PC-9 (cell line): Measurements from ENCODE around the gene LCOR. TPM values are rescaled to one million over a fixed set of nuclear protein-coding genes. Genes with fewer than 3 reads are reported as not detected.

Experiments
- BruUV-seq: library from RNA; stranded (reverse); fragments of 400-500 nt; replicated peaks from 2 replicates; lab custom pipeline; 2021; lab: Mats Ljungman, UMichigan
- CTCF ChIA-PET: fragments of 300-600 bp; sonication (Branson Sonifier 250); formaldehyde crosslinking; loops from one replicate; lab custom pipeline; 2022; ENCODE audit warnings: antibody characterized with exemption; lab: Charles Lee
- POLR2A ChIA-PET: fragments of 300-600 bp; sonication (Branson Sonifier 250); formaldehyde crosslinking; loops from one replicate; lab custom pipeline; 2022; ENCODE audit warnings: antibody characterized with exemption; ENCODE audit not compliant: unreplicated experiment; lab: Charles Lee
- DNase-seq, 2 experiments: peaks; one replicate each; pipeline versions ENCODE4 v3.0.0 to v3.0.0-alpha.2; 2015 to 2022; ENCODE audit warnings: mixed read lengths in 1 of 2
- H2AFZ ChIP-seq: fragments of 200-600 bp; sonication (generic); 2 replicates; pipeline ENCODE4 v1.8.1; 2017; ENCODE audit warnings: antibody characterized with exemption
- H3F3A ChIP-seq: fragments of 200-600 bp; sonication (generic); 2 replicates; pipeline ENCODE4 v1.8.1; 2017; ENCODE audit warnings: antibody characterized with exemption, mild to moderate bottlenecking, low read depth; ENCODE audit not compliant: insufficient read depth
- H3K27ac ChIP-seq: fragments of 200-600 bp; sonication (generic); 2 replicates; pipeline ENCODE4 v1.6.1; 2016; ENCODE audit warnings: mixed run types
- H3K27me3 ChIP-seq: fragments of 200-600 bp; sonication (generic); 2 replicates; pipeline ENCODE4 v1.6.1; 2016; ENCODE audit warnings: low read depth, mixed run types; ENCODE audit not compliant: insufficient read depth
- H3K36me3 ChIP-seq: fragments of 200-600 bp; sonication (generic); 2 replicates; pipeline ENCODE4 v1.6.1; 2016; ENCODE audit warnings: low read depth, mixed run types
- H3K4me1 ChIP-seq: fragments of 200-600 bp; sonication (generic); replicated peaks from 2 replicates; pipeline ENCODE4 v1.6.1; 2016; ENCODE audit warnings: mixed run types; ENCODE audit not compliant: insufficient read depth
- H3K4me2 ChIP-seq: fragments of 200-600 bp; sonication (generic); 2 replicates; pipeline ENCODE4 v1.6.1; 2017; ENCODE audit warnings: mixed run types
- H3K4me3 ChIP-seq: fragments of 200-600 bp; sonication (generic); 2 replicates; pipeline ENCODE4 v1.6.1; 2016; ENCODE audit warnings: mixed run types
- H3K79me2 ChIP-seq: fragments of 200-600 bp; sonication (generic); 2 replicates; pipeline ENCODE4 v1.6.1; 2017; ENCODE audit warnings: low read depth, mixed run types
- H3K9me2 ChIP-seq: fragments of 200-600 bp; sonication (generic); 2 replicates; pipeline ENCODE4 v1.8.1; 2017; ENCODE audit warnings: mild to moderate bottlenecking; ENCODE audit not compliant: insufficient read depth
- H3K9me3 ChIP-seq: fragments of 200-600 bp; sonication (generic); 2 replicates; pipeline ENCODE4 v1.8.1; 2016; ENCODE audit warnings: low read depth; ENCODE audit not compliant: insufficient read depth
- H4K20me1 ChIP-seq: fragments of 200-600 bp; sonication (generic); 2 replicates; pipeline ENCODE4 v1.8.1; 2017; ENCODE audit not compliant: insufficient read depth
- CTCF ChIP-seq: fragments of 200-600 bp; sonication (generic); conservative IDR thresholded peaks from 2 replicates; pipeline ENCODE4 v1.6.1; 2017; ENCODE audit warnings: mixed run types, antibody characterized with exemption, mild to moderate bottlenecking, moderate library complexity
- EZH2 ChIP-seq: fragments of 200-600 bp; sonication (generic); IDR thresholded peaks from 2 replicates; pipeline ENCODE4 v1.8.0; 2017; ENCODE audit warnings: antibody characterized with exemption, low read depth
- intact Hi-C: fragments of 100-400 bp; cut with micrococcal nuclease; formaldehyde crosslinking; loops from one replicate; pipeline ENCODE4 v1.10.0; 2022; ENCODE audit not compliant: unreplicated experiment
- total RNA-seq: library from RNA; stranded (reverse); gene quantifications from 2 replicates; pipeline ENCODE4 v1.2.3, GENCODE V29; 2021

Gene LCOR
- total RNA-seq, 1 experiment from 2014 or later: 36.4 TPM

GRCh38 chr10:96975136-96975535 lies 143.0 kb downstream of the LCOR start:
- DNase-seq: no peak
- TF ChIP-seq EZH2 (no peak), CTCF (no peak)

GRCh38 chr10:96978621-96979154 lies 146.6 kb downstream of the LCOR start:
- Histone ChIP-seq H3F3A (no peaks in the 10 kb centered on the region), H2AFZ (no peak overlapping the region), H3K27me3 (no peaks in the 10 kb centered on the region), H3K79me2 (no peaks in the 10 kb centered on the region), H3K36me3 (no peaks in the 10 kb centered on the region), H3K9me3 (no peaks in the 10 kb centered on the region), H4K20me1 (no peaks in the 10 kb centered on the region), H3K27ac (no peak overlapping the region), H3K4me1 (no peaks in the 10 kb centered on the region), H3K9me2 (no peaks in the 10 kb centered on the region), H3K4me3 (no peak overlapping the region), H3K4me2 (no peak overlapping the region)
- intact Hi-C loops: no loop called here
- ChIA-PET POLR2A (no interaction called here), CTCF (no interaction called here)
- no TSS peak for BruUV-seq
- no peak for DNase-seq
- TF ChIP-seq EZH2 (no peak), CTCF (no peak)

More at GRCh38 chr10:96975136-96975535, 143.0 kb downstream of the LCOR start:
- Histone ChIP-seq H3K4me1 (no peaks in the 10 kb centered on the region), H3K4me3 (no peak overlapping the region), H3K27ac (no peak overlapping the region), H4K20me1 (no peaks in the 10 kb centered on the region), H3K9me2 (no peaks in the 10 kb centered on the region), H3K27me3 (no peaks in the 10 kb centered on the region), H3K36me3 (no peaks in the 10 kb centered on the region), H2AFZ (no peak overlapping the region), H3K4me2 (no peak overlapping the region), H3F3A (no peaks in the 10 kb centered on the region), H3K79me2 (no peaks in the 10 kb centered on the region), H3K9me3 (no peaks in the 10 kb centered on the region)
- ChIA-PET CTCF (interaction anchor here (0.9 kb wide), 1 partner anchor 235 kb away, joined by 3 read pairs; no protein-coding TSS in a partner anchor), POLR2A (interaction anchor here (0.6 kb wide), 1 partner anchor 704 kb away, joined by 3 read pairs; the partner anchor contains the start of gene BLNK)
- BruUV-seq: no TSS peak
- intact Hi-C loops: no loop called here

- CTCF ChIA-PET: no interaction called here
- H3K4me1 ChIP-seq: no peaks in the 10 kb centered on the region
- H3K27ac ChIP-seq: no peak overlapping the region
- intact Hi-C loops: no loop called here
- H3K27me3 ChIP-seq: no peaks in the 10 kb centered on the region
- no peaks in the 10 kb centered on the region for H3K9me2 ChIP-seq
- POLR2A ChIA-PET: no interaction called here
- H3K4me3 ChIP-seq: no peak overlapping the region
- no peaks in the 10 kb centered on the region for H3K79me2 ChIP-seq
- no peak overlapping the region for H2AFZ ChIP-seq
- no peaks in the 10 kb centered on the region for H3F3A ChIP-seq
- no peak for DNase-seq
- no TSS peak for BruUV-seq
- no peaks in the 10 kb centered on the region for H4K20me1 ChIP-seq
- H3K4me2 ChIP-seq: no peak overlapping the region
- TF ChIP-seq EZH2: no peak
- H3K9me3 ChIP-seq: no peaks in the 10 kb centered on the region
- no peaks in the 10 kb centered on the region for H3K36me3 ChIP-seq
Observed at GRCh38 chr10:96982149-96982930, 150.2 kb downstream of the LCOR start.
